Heart left ventricle (tissue), 16 donors: Measurements from ENCODE around the gene APH1B. TPM values are rescaled to one million over a fixed set of nuclear protein-coding genes. Genes with fewer than 3 reads are reported as not detected.

Experiments used
- ATAC-seq, 4 donors: fragments of 200-7000 bp; cut with Tn5 transposase; one replicate each; pipeline ENCODE4 v1.9.1; 2020 to 2022; ENCODE audit warnings: moderate library complexity in 4 of 4, mild to moderate bottlenecking in 3 of 4, moderate number of reproducible peaks in 1 of 4
- DNase-seq, 5 donors: peaks; one replicate each; pipeline ENCODE4 v3.0.0-alpha.2; 2020
- H3K27ac ChIP-seq, 12 donors: fragments of 200-600 bp; sonication (generic) in 4 of 12; one replicate each; pipeline versions ENCODE4 v1.5.0 to v1.8.0; 2016 to 2022; ENCODE audit warnings: mild to moderate bottlenecking in 2 of 12
- H3K27me3 ChIP-seq, 9 donors: fragments of 200-600 bp; sonication (generic) in 2 of 9; one replicate each; pipeline versions ENCODE4 v1.5.1 to v1.8.0; 2016 to 2022; ENCODE audit warnings: mild to moderate bottlenecking in 3 of 9
- H3K36me3 ChIP-seq, 9 donors: fragments of 200-600 bp; sonication (generic) in 2 of 9; one replicate each; pipeline versions ENCODE4 v1.5.0 to v1.8.0; 2018 to 2022; ENCODE audit warnings: mild to moderate bottlenecking in 2 of 9
- H3K4me1 ChIP-seq, 12 donors: fragments of 200-600 bp; sonication (generic) in 4 of 12; one replicate each; pipeline versions ENCODE4 v1.5.0 to v1.8.0; 2016 to 2022; ENCODE audit warnings: mild to moderate bottlenecking in 3 of 12
- H3K4me3 ChIP-seq, 12 donors: fragments of 200-600 bp; sonication (generic) in 4 of 12; one replicate each; pipeline versions ENCODE4 v1.5.0 to v1.8.0; 2017 to 2022; ENCODE audit warnings: mild to moderate bottlenecking in 9 of 12, moderate library complexity in 4 of 12
- H3K9me3 ChIP-seq, 12 donors: fragments of 200-600 bp; sonication (generic) in 4 of 12; one replicate each; pipeline versions ENCODE4 v1.5.0 to v1.8.0; 2016 to 2022; ENCODE audit warnings: mild to moderate bottlenecking in 1 of 12
- CTCF ChIP-seq, 12 donors: fragments of 200-600 bp; sonication (generic) in 4 of 12; IDR thresholded peaks; one replicate each; pipeline versions ENCODE4 v1.5.0 to v1.8.0; 2018 to 2022; ENCODE audit warnings: antibody characterized with exemption in 12 of 12, mild to moderate bottlenecking in 5 of 12
- POLR2A ChIP-seq, 2 donors: fragments of 450-650 bp; IDR thresholded peaks; one replicate each; pipeline ENCODE4 v1.6.1; 2017; ENCODE audit warnings: antibody characterized with exemption in 2 of 2, mild to moderate bottlenecking in 2 of 2, moderate library complexity in 2 of 2
- WGBS, 4 donors: extraction: QIAGEN DNeasy Blood & Tissue Kit in 2 of 4; methylation state at CpG; one replicate each; pipeline versions ENCODE4 v1.1.5 to v1.1.7; 2013 to 2018; 5-methylcytosine and 5-hydroxymethylcytosine counted together
- intact Hi-C, 10 donors: fragments of 100-400 bp; cut with DNase I; formaldehyde crosslinking; loops; one replicate each; pipeline versions ENCODE4 v1.11.1 to v1.14.2; 2022
- polyA plus RNA-seq, 2 donors: library from polyadenylated mRNA; stranded (reverse); fragments of 200-250 nt; gene quantifications; one replicate each; pipeline ENCODE4 v1.2.3, GENCODE V29; 2013
- total RNA-seq, 9 donors: library from RNA; depleted of rRNA in 2 of 9; stranded (reverse); fragments of >200 nt in 2 of 9; fragmentation: NEBNext Ultra II Directional in 3 of 9; extraction: Animal tissue kit (Norgen Biotek cat#: 25700) in 3 of 9; gene quantifications; one replicate each; pipeline versions ENCODE4 v1.1.0 to v1.2.4, GENCODE V29; 2016 to 2023
- donor health status: ischemic (EF 13 %, LVEDD 7.1; RV severe dilation, severe dysfunction).
- donor health status: healthy with polysubstance abuse.
- donor health status: DM: no; HTN: yes; CAD: no.
- donor health status: DM: no; HTN: no; CAD: no.
- donor health status: ischemic (EF 25% LVEDD 6.9; RV normal size, moderate dysfunction).
- donor health status: ischemic (EF 25% LVEDD 5.7; RV mildly dilated, moderate dysfunction).
- donor health status: healthy.
- donor health status: DM: yes; HTN: yes; CAD: no.
- donor health status: ischemic (EF 35%, LVEDD 5.7; RV mildly dilated, moderate dysfunction).
- donor health status: nonischemic (EF 11% LVEDD 7.7; RV severe dilation, severe dysfunction).
- donor health status: DM: yes; HTN: yes; CAD: no.
- donor health status: PGD.
- donor health status: ischemic (EF 29% LVEDD 5.4; RV normal size, mild dysfunction).
- donor health status: nonischemic (EF 23%, LVEDD 6.1; RV moderate dilation, normal function).

The APH1B gene
- total and polyA plus RNA-seq, 11 donors = 1.9 to 17.6 (median 5.7) TPM

DNA sequence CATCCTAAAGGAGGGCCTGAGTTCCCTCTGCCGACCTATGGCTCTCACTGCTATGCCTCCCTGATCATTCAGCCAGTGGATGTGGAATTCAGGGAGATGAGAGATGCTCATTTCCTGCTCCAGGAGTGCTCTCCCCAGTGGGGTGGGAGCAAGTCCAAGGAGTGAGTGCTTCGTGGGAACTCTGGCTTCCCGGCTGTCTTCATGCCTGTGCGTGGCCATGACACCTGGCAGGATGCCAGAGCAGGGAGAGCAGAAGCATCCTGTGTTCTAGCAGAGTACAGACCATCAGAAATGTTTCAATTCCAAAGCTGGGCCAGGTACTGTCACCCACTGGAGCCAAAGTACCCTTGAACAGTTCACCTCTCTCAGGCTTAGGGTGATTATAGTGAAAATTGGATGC is 45.1 kb downstream of the APH1B start:
- Histone ChIP-seq H3K4me3 (no peak overlapping the region), H3K4me1 (peaks cover 0 to 5% (median 0%) of the 10 kb centered on the region in 12 donors), H3K9me3 (no peaks in the 10 kb centered on the region), H3K36me3 (no peaks in the 10 kb centered on the region), H3K27ac (no peak overlapping the region), H3K27me3 (no peaks in the 10 kb centered on the region)
- ATAC-seq (peak in 1 of 4 donors; percentile 30), DNase-seq (peak; percentile 38 to 79 (median 48))
- TF ChIP-seq POLR2A (IDR thresholded peaks at IDR 0.05) = no peak
- TF ChIP-seq CTCF (IDR thresholded peaks at IDR 0.05) = no peak
- intact Hi-C loops = no loop called here
- 16 to 25% (median 21%) methylated on average over 4 of the region's 4 CpGs for WGBS, 4 donors

- 74 to 87% (median 86%) methylated on average over 9 of the region's 9 CpGs for WGBS, 4 donors
- ATAC-seq (no peak), DNase-seq (no peak)
- no peak for TF ChIP-seq POLR2A (IDR thresholded peaks at IDR 0.05)
- TF ChIP-seq CTCF (IDR thresholded peaks at IDR 0.05) = no peak
- peaks cover 0 to 5% (median 0%) of the 10 kb centered on the region in 12 donors for H3K4me1 ChIP-seq
- intact Hi-C loops = no loop called here
- H3K27ac ChIP-seq = no peak overlapping the region
- H3K36me3 ChIP-seq = no peaks in the 10 kb centered on the region
- no peak overlapping the region for H3K4me3 ChIP-seq
- H3K9me3 ChIP-seq = no peaks in the 10 kb centered on the region
- H3K27me3 ChIP-seq = no peaks in the 10 kb centered on the region
Measured at GRCh38 chr15:63323798-63324563, 46.6 kb downstream of the APH1B start.

DNA sequence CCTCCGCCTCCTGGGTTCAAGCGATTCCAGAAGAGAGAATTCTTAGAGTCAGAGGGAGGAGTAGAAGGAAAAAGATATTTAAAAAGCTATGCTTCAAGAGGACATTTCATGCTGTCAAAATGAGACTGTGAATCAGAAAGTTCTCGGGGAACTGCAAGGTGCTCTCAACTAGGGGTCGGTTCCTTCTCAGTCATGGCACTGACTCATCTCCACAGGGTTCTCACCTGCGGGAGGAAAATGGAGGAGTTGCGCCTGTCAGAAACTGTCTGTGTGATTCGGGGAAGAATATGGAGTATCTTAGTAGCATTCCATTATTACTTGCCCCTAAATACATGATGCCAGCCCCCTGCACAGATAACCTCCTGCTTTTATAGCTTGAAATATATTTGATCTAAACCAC is 47.4 kb downstream of the APH1B start:
- no peaks in the 10 kb centered on the region for H3K9me3 ChIP-seq
- no peak for ATAC-seq
- intact Hi-C loops = no loop called here
- DNase-seq = no peak
- no peak for TF ChIP-seq CTCF (IDR thresholded peaks at IDR 0.05)
- no peak for TF ChIP-seq POLR2A (IDR thresholded peaks at IDR 0.05)
- no peak overlapping the region for H3K27ac ChIP-seq
- H3K36me3 ChIP-seq = no peaks in the 10 kb centered on the region
- WGBS, 4 donors = 92 to 97% (median 96%) methylated on average over 7 of the region's 7 CpGs
- peaks cover 0 to 5% (median 0%) of the 10 kb centered on the region in 12 donors for H3K4me1 ChIP-seq
- H3K27me3 ChIP-seq = no peaks in the 10 kb centered on the region
- no peak overlapping the region for H3K4me3 ChIP-seq

DNA sequence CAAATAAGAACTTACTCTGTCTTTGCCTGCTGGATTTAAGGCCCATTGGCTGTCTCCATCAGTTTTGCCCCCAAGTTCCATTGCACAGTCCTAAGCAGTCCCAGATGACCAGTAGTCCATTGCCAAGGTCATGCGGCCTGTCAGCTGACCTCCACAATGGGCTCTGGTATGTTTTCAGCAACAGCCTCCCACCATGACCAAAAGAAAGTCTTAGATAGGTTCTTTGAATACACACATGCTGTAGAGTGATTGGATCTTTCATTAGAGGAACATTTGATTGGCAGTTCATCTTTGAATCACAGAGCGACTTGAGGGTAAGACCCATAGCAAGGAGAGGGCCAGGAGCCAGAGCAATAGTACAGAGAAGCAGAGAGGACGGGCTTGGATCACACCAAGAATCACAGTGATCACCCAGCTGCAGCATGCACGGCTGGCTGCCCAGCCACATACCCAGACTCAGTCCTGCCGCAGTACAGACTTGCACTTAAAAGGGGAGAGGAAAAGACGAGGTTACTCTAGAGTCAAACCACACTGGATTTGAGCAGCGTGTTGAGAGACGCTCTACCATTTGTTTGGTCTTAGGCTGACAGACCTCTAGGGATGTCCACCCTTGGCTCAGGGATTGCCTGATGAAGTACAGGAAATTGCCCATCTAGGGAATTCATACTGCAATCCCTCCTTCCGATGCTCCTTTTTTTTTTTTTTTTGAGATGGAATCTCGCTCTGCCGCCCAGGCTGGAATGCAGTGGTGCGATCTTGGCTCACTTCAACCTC is 50.4 kb downstream of the APH1B start:
- Histone ChIP-seq H3K27me3 (no peaks in the 10 kb centered on the region), H3K27ac (no peak overlapping the region), H3K36me3 (no peaks in the 10 kb centered on the region), H3K4me3 (no peak overlapping the region), H3K4me1 (peaks cover 0 to 12% (median 0%) of the 10 kb centered on the region in 12 donors), H3K9me3 (no peaks in the 10 kb centered on the region)
- DNase-seq = peak in 1 of 5 donors; percentile 33
- TF ChIP-seq POLR2A (IDR thresholded peaks at IDR 0.05) (no peak), CTCF (IDR thresholded peaks at IDR 0.05) (no peak)
- intact Hi-C loops = no loop called here
- 63 to 73% (median 71%) methylated on average over 12 of the region's 12 CpGs for WGBS, 4 donors
- peak in 3 of 4 donors; percentile 28 to 78 (median 36) for ATAC-seq
